Measurements from ENCODE around the gene RRH. TPM values are rescaled to one million over a fixed set of nuclear protein-coding genes. Genes with fewer than 3 reads are reported as not detected.

Gene RRH
- total RNA-seq = 0.16 TPM in 1 of 2 replicates, not detected in the other

GRCh38 chr4:109827672-109828071 is at the start of gene RRH:
Gene RRH (plus strand): TSS chr4:109827972. CDS start chr4:109828028, 56 bp downstream.

GRCh38 chr4:109801895-109802319 is 25.9 kb upstream of the RRH start, which contains the start of gene CFI:
Gene CFI (minus strand): TSS chr4:109801999. CDS start chr4:109801971, 28 bp downstream.

GRCh38 chr4:109815151-109816081 is 12.4 kb upstream of the RRH start, which contains the start of gene GAR1:
Gene GAR1 (plus strand): TSS chr4:109815762. CDS start chr4:109816165, 403 bp downstream.

GRCh38 chr4:109847896-109848442 is 20.2 kb downstream of the RRH start, which contains the start of gene LRIT3:
Gene LRIT3 (plus strand): TSS chr4:109848107. CDS start chr4:109848202, 95 bp downstream.

Other genes with a start within 250 kb of the RRH start
- gene CASP6, start 124.5 kb upstream of the RRH start, total RNA-seq = 25.2 and 29.0 TPM in 2 replicates
- 23.6 and 28.2 TPM in 2 replicates for gene PLA2G12A, start 97.9 kb upstream of the RRH start, total RNA-seq
- not detected in 2 replicates for gene CFI, start 26.0 kb upstream of the RRH start, total RNA-seq
- gene GAR1, start 12.2 kb upstream of the RRH start, total RNA-seq = 14.4 and 14.6 TPM in 2 replicates
- 0.11 TPM in 1 of 2 replicates, not detected in the other for gene LRIT3, start 20.1 kb downstream of the RRH start, total RNA-seq
- gene EGF, start 84.9 kb downstream of the RRH start, total RNA-seq = 1.5 and 1.8 TPM in 2 replicates